Prostate gland (tissue), 2 donors: Measurements from ENCODE around the gene OR5T1. TPM values are rescaled to one million over a fixed set of nuclear protein-coding genes. Genes with fewer than 3 reads are reported as not detected.

Source experiments
- DNase-seq: peaks from one replicate; pipeline ENCODE4 v3.0.0-alpha.2; 2019; ENCODE audit warnings: low spot score
- H3K27ac ChIP-seq, 2 donors: fragments of 200-600 bp; sonication (generic); 2 replicates each; pipeline ENCODE4 v1.5.1; 2017 to 2019
- H3K27me3 ChIP-seq: fragments of 200-600 bp; sonication (generic); replicated peaks from 2 replicates; pipeline ENCODE4 v1.5.1; 2019; ENCODE audit not compliant: insufficient read depth
- H3K36me3 ChIP-seq, 2 donors: fragments of 200-600 bp; sonication (generic); 1 replicate in 1 of 2; 2 replicates in 1 of 2; pipeline versions ENCODE4 v1.5.1 to v1.8.1; 2017 to 2019
- H3K4me1 ChIP-seq: fragments of 200-600 bp; sonication (generic); replicated peaks from 2 replicates; pipeline ENCODE4 v1.5.1; 2019
- H3K4me3 ChIP-seq, 2 donors: fragments of 200-600 bp; sonication (generic); 2 replicates each; pipeline ENCODE4 v1.5.1; 2017 to 2019
- H3K9me3 ChIP-seq: fragments of 200-600 bp; sonication (generic); 2 replicates; pipeline ENCODE4 v1.5.1; 2017
- POLR2A ChIP-seq: fragments of 450-650 bp; IDR thresholded peaks from one replicate; pipeline ENCODE4 v1.6.1; 2016; ENCODE audit warnings: antibody characterized with exemption, mild to moderate bottlenecking
- POLR2AphosphoS5 ChIP-seq: sonication (generic); formaldehyde crosslinking; IDR thresholded peaks from one replicate; pipeline ENCODE4 v1.6.1; 2017; ENCODE audit warnings: antibody characterized with exemption
- WGBS: methylation state at CpG from one replicate; pipeline ENCODE4 v1.1.5; 2018; 5-methylcytosine and 5-hydroxymethylcytosine counted together
- intact Hi-C: fragments of 100-400 bp; cut with DNase I; formaldehyde crosslinking; loops from one replicate; pipeline ENCODE4 v1.14.2; 2022
- total RNA-seq, 2 donors: library from RNA; depleted of rRNA; stranded (reverse); fragments of >200 nt; gene quantifications; one replicate each; pipeline ENCODE4 v1.1.0, GENCODE V29; 2016
- TF ChIP-seq, protein P1 (sequence below), 4 experiments: fragments of 200-600 bp in 2 of 4; fragments of 450-650 bp in 2 of 4; sonication (generic) in 2 of 4; IDR thresholded peaks; 1 replicate in 3 of 4; 2 replicates in 1 of 4; pipeline ENCODE4 v1.5.1; 2016 to 2019; ENCODE audit warnings: antibody characterized with exemption in 4 of 4, mild to moderate bottlenecking in 2 of 4, moderate library complexity in 2 of 4

The OR5T1 gene
- not detected for total RNA-seq

DNA sequence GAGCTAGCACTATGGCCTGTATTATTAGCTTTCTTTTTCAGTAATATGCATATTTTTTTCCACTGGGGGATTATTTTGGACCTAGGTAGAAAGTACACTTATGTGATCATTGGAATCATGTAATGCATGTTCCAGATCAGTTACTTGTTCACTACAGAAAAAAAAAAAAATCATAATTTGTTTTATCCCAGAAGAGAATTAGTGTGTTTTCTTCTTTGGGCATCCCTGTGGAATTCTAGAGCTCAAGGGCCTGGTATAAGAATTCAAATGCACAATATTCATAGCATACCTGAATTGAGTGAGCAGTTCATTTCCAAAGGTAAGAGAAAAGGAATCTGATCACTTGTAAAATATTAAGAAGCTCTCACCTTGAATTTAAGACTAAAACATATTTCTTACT lies at the start of gene OR5T1:
Gene OR5T1 (plus strand): TSS at position 301 of the 400 bp plus-strand sequence. CDS start 1,485 bp downstream, outside the sequence.
- no peak for DNase-seq
- intact Hi-C loops, result no loop called here
- H3K27ac ChIP-seq, result no peak within 1 kb of the TSS
- no peaks in the 10 kb centered on the region for H3K27me3 ChIP-seq
- no peaks in the 10 kb centered on the region for H3K4me1 ChIP-seq
- no peak within 1 kb of the TSS for H3K4me3 ChIP-seq
- no peaks in the 10 kb centered on the region for H3K36me3 ChIP-seq
- no peaks in the 10 kb centered on the region for H3K9me3 ChIP-seq
- no peak for TF ChIP-seq POLR2A

DNA sequence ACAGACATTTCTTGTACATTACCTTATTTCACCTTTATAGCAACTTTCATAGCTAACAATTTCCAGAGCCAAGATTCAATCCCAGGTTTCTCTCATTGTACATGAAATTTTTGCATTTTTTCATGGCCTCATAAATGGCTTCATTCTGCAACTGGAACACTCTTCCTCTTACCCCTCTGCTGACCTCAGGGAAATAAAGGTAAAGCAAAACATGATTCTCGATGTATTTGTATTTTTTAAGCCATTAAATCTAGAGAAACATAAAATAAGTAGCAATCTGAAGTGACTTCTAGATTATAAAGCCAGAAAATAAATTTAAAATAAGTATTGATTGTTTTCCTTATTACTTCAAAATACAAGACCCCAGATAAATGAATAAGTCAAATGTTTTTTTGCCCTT lies 39.8 kb upstream of the OR5T1 start, which contains the start of gene OR5T2:
Gene OR5T2 (minus strand): TSS at position 101 of the 400 bp plus-strand sequence. CDS start 1,193 bp downstream, outside the sequence.
- H3K4me3 ChIP-seq, result no peak within 1 kb of the TSS
- WGBS, result 69% methylated on average over 1 of the region's 1 CpG
- TF ChIP-seq, protein P1, sequence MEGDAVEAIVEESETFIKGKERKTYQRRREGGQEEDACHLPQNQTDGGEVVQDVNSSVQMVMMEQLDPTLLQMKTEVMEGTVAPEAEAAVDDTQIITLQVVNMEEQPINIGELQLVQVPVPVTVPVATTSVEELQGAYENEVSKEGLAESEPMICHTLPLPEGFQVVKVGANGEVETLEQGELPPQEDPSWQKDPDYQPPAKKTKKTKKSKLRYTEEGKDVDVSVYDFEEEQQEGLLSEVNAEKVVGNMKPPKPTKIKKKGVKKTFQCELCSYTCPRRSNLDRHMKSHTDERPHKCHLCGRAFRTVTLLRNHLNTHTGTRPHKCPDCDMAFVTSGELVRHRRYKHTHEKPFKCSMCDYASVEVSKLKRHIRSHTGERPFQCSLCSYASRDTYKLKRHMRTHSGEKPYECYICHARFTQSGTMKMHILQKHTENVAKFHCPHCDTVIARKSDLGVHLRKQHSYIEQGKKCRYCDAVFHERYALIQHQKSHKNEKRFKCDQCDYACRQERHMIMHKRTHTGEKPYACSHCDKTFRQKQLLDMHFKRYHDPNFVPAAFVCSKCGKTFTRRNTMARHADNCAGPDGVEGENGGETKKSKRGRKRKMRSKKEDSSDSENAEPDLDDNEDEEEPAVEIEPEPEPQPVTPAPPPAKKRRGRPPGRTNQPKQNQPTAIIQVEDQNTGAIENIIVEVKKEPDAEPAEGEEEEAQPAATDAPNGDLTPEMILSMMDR (IDR thresholded peaks at IDR 0.05), result no peak
- TF ChIP-seq POLR2A (no peak), POLR2AphosphoS5 (no peak)
- H3K4me1 ChIP-seq, result no peaks in the 10 kb centered on the region
- no peaks in the 10 kb centered on the region for H3K27me3 ChIP-seq
- DNase-seq, result no peak
- no peak within 1 kb of the TSS for H3K27ac ChIP-seq
- intact Hi-C loops, result no loop called here
- no peaks in the 10 kb centered on the region for H3K9me3 ChIP-seq
- no peaks in the 10 kb centered on the region for H3K36me3 ChIP-seq

DNA sequence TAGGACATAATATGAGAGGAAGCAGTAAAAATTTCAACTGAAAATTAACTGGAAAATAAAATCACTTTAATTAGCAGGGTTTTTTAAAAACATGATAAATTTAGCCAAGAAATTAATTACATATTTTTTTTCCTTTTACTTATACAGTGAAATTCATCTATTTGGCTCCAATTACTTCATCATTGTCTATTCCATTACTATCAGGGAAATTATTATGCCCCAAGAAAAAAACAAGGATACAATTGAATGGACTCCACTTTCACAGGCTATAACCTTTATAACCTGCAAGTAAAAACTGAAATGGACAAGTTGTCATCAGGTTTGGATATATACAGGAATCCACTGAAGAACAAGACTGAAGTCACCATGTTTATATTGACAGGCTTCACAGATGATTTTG lies 22.0 kb upstream of the OR5T1 start, which contains the start of gene OR5T3:
Gene OR5T3 (plus strand): TSS at position 301 of the 400 bp plus-strand sequence. CDS start 0 bp downstream, at position 301.
- H3K36me3 ChIP-seq, result no peaks in the 10 kb centered on the region
- H3K27me3 ChIP-seq, result no peaks in the 10 kb centered on the region
- no peak for DNase-seq
- intact Hi-C loops, result no loop called here
- no peaks in the 10 kb centered on the region for H3K9me3 ChIP-seq
- H3K27ac ChIP-seq, result no peak within 1 kb of the TSS
- no peak within 1 kb of the TSS for H3K4me3 ChIP-seq
- no peaks in the 10 kb centered on the region for H3K4me1 ChIP-seq
- TF ChIP-seq, protein P1 (IDR thresholded peaks at IDR 0.05), result no peak
- TF ChIP-seq POLR2AphosphoS5 (no peak), POLR2A (no peak)

DNA sequence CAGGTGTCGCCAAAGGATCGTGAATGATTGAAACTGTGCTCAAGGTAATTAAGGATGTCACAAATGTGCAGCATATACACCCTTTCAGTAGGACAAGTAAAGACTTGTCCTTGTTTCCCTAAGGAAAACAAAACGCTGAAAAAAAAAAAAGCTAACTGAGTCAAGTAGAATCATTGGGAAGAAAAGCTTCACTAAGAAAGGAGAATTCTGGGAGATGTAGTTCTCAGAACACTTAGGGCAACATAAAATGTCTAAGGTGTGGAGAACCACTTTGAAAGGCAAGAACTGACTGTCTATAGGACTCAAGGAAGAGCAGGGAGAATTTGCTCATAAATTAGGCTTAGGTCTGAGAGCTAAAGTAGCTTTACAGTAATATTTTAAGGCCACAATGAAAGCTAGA lies 2.9 kb upstream of the OR5T1 start:
- Histone ChIP-seq H3K36me3 (no peaks in the 10 kb centered on the region), H3K4me3 (no peak overlapping the region), H3K27ac (no peak overlapping the region), H3K27me3 (no peaks in the 10 kb centered on the region), H3K4me1 (no peaks in the 10 kb centered on the region), H3K9me3 (no peaks in the 10 kb centered on the region)
- intact Hi-C loops, result no loop called here
- no peak for DNase-seq
- no peak for TF ChIP-seq POLR2A
- TF ChIP-seq, protein P1 (IDR thresholded peaks at IDR 0.05), result no peak
- TF ChIP-seq POLR2AphosphoS5, result no peak
- WGBS, result 44% methylated on average over 3 of the region's 3 CpGs

DNA sequence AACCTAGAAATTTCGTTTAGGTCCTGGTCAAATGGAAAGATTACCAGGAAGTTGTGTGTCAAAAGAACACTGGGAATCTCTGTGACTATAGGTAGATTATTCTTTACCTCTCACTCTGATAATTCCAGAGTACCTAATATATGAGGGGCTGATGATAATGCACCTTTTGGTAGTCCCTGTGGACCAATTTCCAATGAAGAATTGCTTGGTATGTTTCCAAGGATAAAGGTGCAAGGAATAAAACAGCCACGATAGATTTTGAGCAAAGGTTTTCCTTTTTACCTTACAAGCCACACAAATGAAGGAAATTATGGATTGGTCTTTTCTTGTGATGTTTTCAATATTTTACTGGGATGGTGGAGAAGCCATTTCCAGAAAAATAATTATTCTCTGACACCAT lies 18.2 kb downstream of the OR5T1 start, which contains the start of gene OR8H1:
Gene OR8H1 (minus strand): TSS at position 101 of the 400 bp plus-strand sequence. CDS start 1,192 bp downstream, outside the sequence.
- Histone ChIP-seq H3K4me1 (no peaks in the 10 kb centered on the region), H3K27me3 (no peaks in the 10 kb centered on the region), H3K27ac (no peak within 1 kb of the TSS), H3K4me3 (no peak within 1 kb of the TSS), H3K36me3 (no peaks in the 10 kb centered on the region), H3K9me3 (no peaks in the 10 kb centered on the region)
- TF ChIP-seq POLR2AphosphoS5 (no peak), POLR2A (no peak)
- TF ChIP-seq, protein P1 (IDR thresholded peaks at IDR 0.05), result no peak
- DNase-seq, result no peak
- WGBS, result 69% methylated on average over 2 of the region's 2 CpGs
- intact Hi-C loops, result no loop called here
